Naive B cell (primary cell): ENCODE results near the gene PTGER3. TPM values are rescaled to one million over a fixed set of nuclear protein-coding genes. Genes with fewer than 3 reads are reported as not detected.

Source experiments
- ATAC-seq, 2 donors: fragments of 150-1000 bp; cut with Tn5 transposase; 2 replicates each; pipeline ENCODE4 v1.10.0; 2021; ENCODE audit warnings: low read depth in 2 of 2, mild to moderate bottlenecking in 2 of 2, moderate library complexity in 2 of 2
- DNase-seq: peaks from one replicate; pipeline ENCODE4 v3.0.0; 2022
- H3K27ac Mint-ChIP-seq, 6 donors: one replicate each; pipeline ENCODE4 v1.8.0; 2020 to 2022; ENCODE audit warnings: mild to moderate bottlenecking in 6 of 6, mixed read lengths in 6 of 6, moderate library complexity in 5 of 6, inconsistent platforms in 2 of 6
- H3K27me3 Mint-ChIP-seq, 3 donors: one replicate each; pipeline ENCODE4 v1.8.0; 2021 to 2022; ENCODE audit warnings: mixed read lengths in 3 of 3, mild to moderate bottlenecking in 1 of 3
- H3K36me3 Mint-ChIP-seq, 2 donors: one replicate each; pipeline ENCODE4 v1.8.0; 2020 to 2022; ENCODE audit warnings: mixed read lengths in 2 of 2, inconsistent platforms in 1 of 2, mild to moderate bottlenecking in 1 of 2
- H3K4me1 Mint-ChIP-seq, 3 donors: one replicate each; pipeline ENCODE4 v1.8.0; 2020 to 2022; ENCODE audit warnings: mixed read lengths in 3 of 3, inconsistent platforms in 1 of 3, mild to moderate bottlenecking in 1 of 3, moderate library complexity in 1 of 3
- H3K4me3 Mint-ChIP-seq, 8 donors: one replicate each; pipeline ENCODE4 v1.8.0; 2020 to 2022; ENCODE audit warnings: mild to moderate bottlenecking in 8 of 8, mixed read lengths in 8 of 8, moderate library complexity in 8 of 8, inconsistent platforms in 2 of 8
- H3K9me3 Mint-ChIP-seq, 7 donors: one replicate each; pipeline ENCODE4 v1.8.0; 2020 to 2022; ENCODE audit warnings: mixed read lengths in 7 of 7, mild to moderate bottlenecking in 5 of 7, inconsistent platforms in 2 of 7, moderate library complexity in 1 of 7
- polyA plus RNA-seq, 6 donors: library from polyadenylated mRNA; unstranded; fragments of 300-500 nt; fragmentation: Illumina TruSeq; gene quantifications; one replicate each; pipeline ENCODE4 v1.2.3, GENCODE V29; 2021; ENCODE audit warnings: low read depth in 6 of 6

PTGER3 gene
- polyA plus RNA-seq, 6 donors from 2014 or later = not detected

DNA sequence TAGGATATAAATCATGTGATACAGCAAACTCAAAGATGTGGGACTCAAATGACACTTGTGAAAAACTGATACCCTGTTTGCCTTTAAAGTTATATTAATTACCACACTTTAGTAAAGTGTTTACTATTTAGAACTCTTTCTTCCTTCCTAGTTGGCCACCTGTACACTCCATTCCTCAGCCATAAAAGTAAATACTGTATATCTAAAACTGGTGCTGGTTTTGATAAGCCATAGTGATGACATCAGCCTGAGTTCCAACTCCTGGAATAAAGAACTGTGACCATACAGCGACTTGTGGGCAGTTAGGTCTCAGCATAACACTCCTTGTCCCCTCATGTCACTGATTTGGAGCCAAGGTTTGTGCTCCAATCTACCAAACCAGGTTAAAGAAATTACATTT lies 2.8 kb downstream of the PTGER3 start:
- Mint-ChIP-seq H3K36me3 (peaks cover 0 to 4% of the 10 kb centered on the region in 2 donors), H3K27ac (no peak overlapping the region), H3K4me1 (peaks cover 9 to 23% (median 21%) of the 10 kb centered on the region in 3 donors), H3K4me3 (no peak overlapping the region), H3K9me3 (no peaks in the 10 kb centered on the region), H3K27me3 (peaks cover 53 to 64% (median 63%) of the 10 kb centered on the region in 3 donors)
- ATAC-seq (no peak), DNase-seq (no peak)

GRCh38 chr1:71043065-71043464 lies 4.6 kb downstream of the PTGER3 start:
- no peak for DNase-seq
- Mint-ChIP-seq H3K4me1 (peaks cover 8 to 23% (median 19%) of the 10 kb centered on the region in 3 donors), H3K27me3 (peaks cover 46 to 67% (median 62%) of the 10 kb centered on the region in 3 donors), H3K27ac (no peak overlapping the region), H3K4me3 (no peak overlapping the region), H3K9me3 (peaks cover 0 to 2% (median 0%) of the 10 kb centered on the region in 7 donors), H3K36me3 (peaks cover 0 to 4% of the 10 kb centered on the region in 2 donors)
- ATAC-seq = no peak

GRCh38 chr1:71041806-71042205 lies 5.8 kb downstream of the PTGER3 start:
- Mint-ChIP-seq H3K4me3 (no peak overlapping the region), H3K27me3 (peaks cover 38 to 55% (median 49%) of the 10 kb centered on the region in 3 donors), H3K27ac (no peak overlapping the region), H3K9me3 (peaks cover 0 to 2% (median 0%) of the 10 kb centered on the region in 7 donors), H3K4me1 (peaks cover 5 to 13% (median 7%) of the 10 kb centered on the region in 3 donors), H3K36me3 (peaks cover 0 to 4% of the 10 kb centered on the region in 2 donors)
- ATAC-seq (no peak), DNase-seq (no peak)

GRCh38 chr1:71039661-71040262 lies 7.9 kb downstream of the PTGER3 start:
- no peak for DNase-seq
- no peaks in the 10 kb centered on the region for H3K36me3 Mint-ChIP-seq
- peaks cover 24 to 45% (median 40%) of the 10 kb centered on the region in 3 donors for H3K27me3 Mint-ChIP-seq
- H3K9me3 Mint-ChIP-seq = peaks cover 0 to 2% (median 0%) of the 10 kb centered on the region in 7 donors
- H3K27ac Mint-ChIP-seq = no peak overlapping the region
- ATAC-seq = no peak
- H3K4me3 Mint-ChIP-seq = no peak overlapping the region
- peaks cover 0 to 2% (median 0%) of the 10 kb centered on the region in 3 donors for H3K4me1 Mint-ChIP-seq

DNA sequence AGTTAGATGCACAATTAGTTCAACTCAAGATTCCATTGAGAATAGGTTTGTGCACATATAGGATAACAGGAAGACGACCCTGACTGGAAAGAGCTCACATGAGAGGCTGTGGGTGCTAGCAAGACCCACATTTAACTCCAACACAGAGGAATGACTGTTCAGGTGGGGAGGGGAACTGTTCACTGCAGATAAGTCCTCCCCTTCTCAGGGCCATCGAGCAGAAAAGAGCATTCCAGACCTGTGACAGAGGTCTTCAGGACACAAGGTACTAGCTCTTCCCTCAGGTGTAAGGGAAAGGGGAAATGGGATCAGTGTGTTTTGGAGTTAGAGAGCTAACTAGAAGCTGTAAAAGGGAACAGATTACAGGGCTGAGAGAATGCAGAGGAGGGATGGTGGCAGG lies 8.7 kb downstream of the PTGER3 start:
- H3K27ac Mint-ChIP-seq = no peak overlapping the region

GRCh38 chr1:71037829-71038620 lies 9.6 kb downstream of the PTGER3 start:
- DNase-seq (no peak), ATAC-seq (no peak)
- Mint-ChIP-seq H3K4me3 (no peak overlapping the region), H3K36me3 (no peaks in the 10 kb centered on the region), H3K9me3 (peaks cover 0 to 2% (median 0%) of the 10 kb centered on the region in 7 donors), H3K27ac (no peak overlapping the region), H3K4me1 (peaks cover 0 to 2% (median 0%) of the 10 kb centered on the region in 3 donors), H3K27me3 (peaks cover 24 to 47% (median 44%) of the 10 kb centered on the region in 3 donors)

More for the DNA sequence above, 8.7 kb downstream of the PTGER3 start:
- peaks cover 0 to 2% (median 0%) of the 10 kb centered on the region in 3 donors for H3K4me1 Mint-ChIP-seq
- H3K36me3 Mint-ChIP-seq = no peaks in the 10 kb centered on the region
- peaks cover 22 to 42% (median 39%) of the 10 kb centered on the region in 3 donors for H3K27me3 Mint-ChIP-seq
- peaks cover 0 to 2% (median 0%) of the 10 kb centered on the region in 7 donors for H3K9me3 Mint-ChIP-seq
- H3K4me3 Mint-ChIP-seq = no peak overlapping the region
- DNase-seq (no peak), ATAC-seq (no peak)

- ATAC-seq = no peak
- Mint-ChIP-seq H3K27me3 (peaks cover 27 to 50% (median 44%) of the 10 kb centered on the region in 3 donors), H3K4me1 (peaks cover 0 to 2% (median 0%) of the 10 kb centered on the region in 3 donors), H3K9me3 (peaks cover 0 to 2% (median 0%) of the 10 kb centered on the region in 7 donors), H3K36me3 (no peaks in the 10 kb centered on the region), H3K27ac (no peak overlapping the region), H3K4me3 (no peak overlapping the region)
- DNase-seq = no peak
Measured at GRCh38 chr1:71037066-71037465, 10.6 kb downstream of the PTGER3 start.

DNA sequence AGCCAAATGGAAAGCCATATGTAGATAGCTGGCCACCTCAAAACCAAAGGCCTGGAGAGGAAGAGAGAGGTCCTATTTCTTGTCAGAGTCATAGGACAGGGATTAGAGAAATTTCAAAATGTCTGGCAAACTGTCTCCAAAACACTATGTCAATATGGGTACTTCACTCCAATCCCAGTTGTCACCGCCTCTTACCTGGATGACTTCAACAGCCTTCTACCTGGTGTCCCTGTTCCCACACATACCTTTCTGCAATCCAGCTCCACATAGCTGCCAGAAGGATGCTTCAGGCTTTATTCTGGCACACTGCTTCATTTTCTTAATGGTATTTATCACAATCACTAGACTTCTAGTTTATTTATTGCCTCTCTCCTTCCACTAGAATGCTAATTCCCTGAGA lies 14.5 kb downstream of the PTGER3 start:
- H3K27ac Mint-ChIP-seq = no peak overlapping the region
- no peaks in the 10 kb centered on the region for H3K4me1 Mint-ChIP-seq
- H3K9me3 Mint-ChIP-seq = no peaks in the 10 kb centered on the region
- H3K36me3 Mint-ChIP-seq = no peaks in the 10 kb centered on the region
- H3K4me3 Mint-ChIP-seq = no peak overlapping the region
- no peak for ATAC-seq
- H3K27me3 Mint-ChIP-seq = peaks cover 14 to 26% (median 17%) of the 10 kb centered on the region in 3 donors
- DNase-seq = no peak

- Mint-ChIP-seq H3K9me3 (no peaks in the 10 kb centered on the region), H3K4me1 (no peaks in the 10 kb centered on the region), H3K36me3 (no peaks in the 10 kb centered on the region), H3K27ac (no peak overlapping the region), H3K4me3 (no peak overlapping the region), H3K27me3 (peaks cover 14 to 26% (median 17%) of the 10 kb centered on the region in 3 donors)
- ATAC-seq (no peak), DNase-seq (no peak)
Measured at GRCh38 chr1:71031426-71031825, 16.2 kb downstream of the PTGER3 start.

DNA sequence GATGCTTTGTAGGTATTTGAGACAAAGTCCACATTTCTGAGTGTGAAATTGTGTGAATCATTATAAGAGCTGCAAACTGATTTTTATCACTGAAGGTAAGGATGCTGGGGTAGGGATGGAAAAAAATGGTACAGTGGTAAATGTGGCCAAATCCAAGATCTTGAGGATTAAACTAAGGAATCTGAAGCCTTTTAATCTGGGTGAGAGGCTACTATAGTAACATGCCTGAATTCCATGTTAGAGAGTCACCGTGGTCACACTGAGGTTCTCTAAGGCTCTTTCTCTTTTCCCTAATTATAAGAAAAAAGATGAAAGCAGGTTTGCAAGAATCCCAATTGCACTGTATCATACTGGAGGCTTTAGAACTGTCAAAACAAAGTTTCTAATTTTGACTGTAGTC lies 17.6 kb downstream of the PTGER3 start:
- Mint-ChIP-seq H3K4me3 (no peak overlapping the region), H3K27ac (no peak overlapping the region), H3K9me3 (peaks cover 0 to 2% (median 0%) of the 10 kb centered on the region in 7 donors), H3K27me3 (peaks cover 8 to 20% (median 13%) of the 10 kb centered on the region in 3 donors), H3K36me3 (no peaks in the 10 kb centered on the region), H3K4me1 (no peaks in the 10 kb centered on the region)
- ATAC-seq (no peak), DNase-seq (no peak)

DNA sequence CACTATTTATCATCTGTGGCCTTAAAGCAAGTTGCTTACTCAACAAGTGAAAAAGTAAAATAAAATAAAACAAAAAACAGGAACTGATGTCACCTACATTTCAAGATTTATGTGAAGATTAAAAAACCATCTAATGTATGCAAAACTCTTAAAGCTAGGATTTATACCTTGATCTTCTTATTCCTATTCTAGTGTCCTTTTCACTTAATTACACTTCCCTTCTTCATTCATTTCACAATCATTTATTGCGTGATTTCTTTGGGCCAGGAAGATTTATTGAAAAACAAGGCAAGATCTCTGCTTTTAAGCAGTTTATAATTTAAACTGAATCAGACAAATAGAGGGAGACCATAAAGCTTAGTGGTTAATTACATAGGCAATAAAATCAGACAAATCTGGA lies 18.6 kb downstream of the PTGER3 start:
- no peak overlapping the region for H3K4me3 Mint-ChIP-seq
- no peaks in the 10 kb centered on the region for H3K4me1 Mint-ChIP-seq
- H3K36me3 Mint-ChIP-seq = no peaks in the 10 kb centered on the region
- H3K27ac Mint-ChIP-seq = no peak overlapping the region
- peaks cover 0 to 4% (median 0%) of the 10 kb centered on the region in 7 donors for H3K9me3 Mint-ChIP-seq
- DNase-seq (no peak), ATAC-seq (no peak)
- peaks cover 11 to 24% (median 13%) of the 10 kb centered on the region in 3 donors for H3K27me3 Mint-ChIP-seq

DNA sequence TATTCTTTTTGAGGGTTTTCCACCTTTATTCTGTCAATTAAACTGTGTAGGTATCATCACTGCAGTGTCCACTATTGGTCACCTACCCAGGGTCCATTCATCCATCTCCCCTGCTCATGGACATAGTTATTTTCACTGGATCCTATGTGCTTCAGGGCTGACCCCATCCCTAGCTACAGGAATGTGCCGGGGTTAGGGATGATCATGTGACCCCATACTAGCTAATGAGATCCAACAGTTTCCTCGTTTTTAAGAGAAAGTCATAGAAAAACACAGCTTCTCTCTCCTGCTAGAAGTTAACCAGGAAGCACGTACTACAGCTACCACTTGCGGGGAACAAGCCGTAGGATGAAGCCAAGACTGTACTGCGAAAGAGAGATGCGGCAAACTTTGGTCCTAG lies 19.6 kb downstream of the PTGER3 start:
- H3K27me3 Mint-ChIP-seq = peaks cover 6 to 18% (median 11%) of the 10 kb centered on the region in 3 donors
- H3K4me1 Mint-ChIP-seq = no peaks in the 10 kb centered on the region
- no peak overlapping the region for H3K4me3 Mint-ChIP-seq
- DNase-seq (no peak), ATAC-seq (no peak)
- H3K9me3 Mint-ChIP-seq = peaks cover 0 to 4% (median 0%) of the 10 kb centered on the region in 7 donors
- no peaks in the 10 kb centered on the region for H3K36me3 Mint-ChIP-seq
- no peak overlapping the region for H3K27ac Mint-ChIP-seq

DNA sequence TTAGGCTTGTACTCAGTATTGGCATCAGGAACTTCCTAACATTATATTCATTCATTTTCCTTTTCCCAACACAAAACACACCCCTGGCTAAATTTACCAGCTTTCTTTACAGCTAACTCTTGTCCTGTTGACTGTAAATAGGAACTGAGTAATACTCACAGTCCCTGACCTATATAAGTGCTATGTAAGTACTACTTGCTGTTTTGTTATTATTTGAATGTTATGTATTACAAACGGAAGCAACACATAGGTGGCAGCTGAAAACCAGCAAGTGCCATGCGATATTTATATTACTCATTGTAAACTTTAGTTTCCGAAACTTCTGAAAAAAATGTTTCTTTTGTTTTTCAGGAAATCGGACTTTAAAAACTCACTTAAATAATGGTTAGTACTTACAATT lies 21.5 kb downstream of the PTGER3 start:
- peaks cover 5 to 16% (median 6%) of the 10 kb centered on the region in 3 donors for H3K27me3 Mint-ChIP-seq
- DNase-seq (no peak), ATAC-seq (no peak)
- no peak overlapping the region for H3K27ac Mint-ChIP-seq
- no peaks in the 10 kb centered on the region for H3K36me3 Mint-ChIP-seq
- H3K4me1 Mint-ChIP-seq = no peaks in the 10 kb centered on the region
- H3K9me3 Mint-ChIP-seq = peaks cover 0 to 4% (median 0%) of the 10 kb centered on the region in 7 donors
- no peak overlapping the region for H3K4me3 Mint-ChIP-seq

DNA sequence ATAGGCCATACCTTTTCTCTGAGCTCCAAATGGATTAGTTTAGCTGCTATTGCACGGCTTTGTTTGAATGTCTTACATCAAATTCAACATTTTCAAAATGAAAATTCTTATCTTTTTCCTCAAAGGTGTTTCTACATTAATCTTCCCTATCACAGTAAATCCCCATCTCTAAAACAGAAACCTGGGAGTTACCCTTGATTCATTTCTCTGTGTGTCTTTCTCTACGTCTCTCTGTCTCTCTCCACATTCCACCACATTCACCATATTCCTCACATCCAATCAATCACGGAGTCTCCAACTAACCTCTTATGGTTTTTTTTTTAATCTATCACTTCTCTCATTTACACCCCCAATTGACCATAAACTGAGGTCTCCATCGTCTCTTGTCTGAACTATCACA lies 24.1 kb downstream of the PTGER3 start:
- ATAC-seq = no peak
- Mint-ChIP-seq H3K36me3 (no peaks in the 10 kb centered on the region), H3K4me3 (no peak overlapping the region), H3K27ac (no peak overlapping the region), H3K4me1 (no peaks in the 10 kb centered on the region), H3K27me3 (peaks cover 3 to 12% (median 10%) of the 10 kb centered on the region in 3 donors), H3K9me3 (peaks cover 0 to 4% (median 0%) of the 10 kb centered on the region in 7 donors)
- DNase-seq = no peak
